ENCODE results near the gene CCDC3. TPM values are rescaled to one million over a fixed set of nuclear protein-coding genes. Genes with fewer than 3 reads are reported as not detected.
"Not testable (repeated sequence)": the region's sequence is repeated elsewhere in the genome, so short reads cannot be mapped to it uniquely, and the experiment has no call there.

The CCDC3 gene
- polyA plus RNA-seq, 10 donors: 11.5 to 67.2 (median 17.5) TPM

DNA sequence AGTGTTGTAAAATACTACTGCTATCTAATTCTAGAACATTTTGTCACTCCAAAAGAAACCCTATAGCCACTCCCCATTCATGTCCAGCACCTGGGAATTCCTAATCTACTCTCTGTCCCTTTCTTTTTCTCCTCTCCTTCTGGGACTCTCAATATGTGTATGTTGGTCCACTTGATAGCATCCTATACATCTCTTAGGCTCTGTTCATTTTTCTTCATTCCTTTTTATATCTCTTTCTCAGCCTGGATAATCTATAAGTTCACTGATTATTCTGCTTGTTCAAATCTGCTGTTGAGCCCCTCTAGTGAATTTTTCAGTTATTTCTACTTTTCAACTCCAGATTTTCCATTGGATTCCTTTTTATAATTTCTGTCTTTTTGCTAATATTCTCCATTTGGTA, 108.6 kb downstream of the CCDC3 start:
- DNase-seq: no peak

DNA sequence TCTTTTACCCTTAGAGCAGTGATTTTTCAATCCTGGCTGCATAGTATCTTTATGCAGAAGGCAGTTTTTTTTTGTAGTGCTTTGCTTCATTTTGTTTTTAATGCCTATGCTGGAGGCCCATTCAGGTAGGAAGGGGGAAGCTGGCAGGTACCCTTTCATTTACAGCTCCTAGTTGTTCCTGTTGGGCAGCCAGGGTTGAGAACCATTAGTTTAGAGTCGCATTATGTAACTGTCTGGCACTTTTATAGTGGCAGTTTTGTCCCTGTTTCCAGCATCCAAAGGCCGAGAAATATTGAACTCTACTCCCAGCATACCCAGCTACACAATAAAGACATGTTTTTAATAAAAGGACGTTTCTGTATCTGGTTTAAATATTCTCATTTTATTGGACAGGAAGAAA, 110.6 kb downstream of the CCDC3 start:
- DNase-seq: no peak

DNA sequence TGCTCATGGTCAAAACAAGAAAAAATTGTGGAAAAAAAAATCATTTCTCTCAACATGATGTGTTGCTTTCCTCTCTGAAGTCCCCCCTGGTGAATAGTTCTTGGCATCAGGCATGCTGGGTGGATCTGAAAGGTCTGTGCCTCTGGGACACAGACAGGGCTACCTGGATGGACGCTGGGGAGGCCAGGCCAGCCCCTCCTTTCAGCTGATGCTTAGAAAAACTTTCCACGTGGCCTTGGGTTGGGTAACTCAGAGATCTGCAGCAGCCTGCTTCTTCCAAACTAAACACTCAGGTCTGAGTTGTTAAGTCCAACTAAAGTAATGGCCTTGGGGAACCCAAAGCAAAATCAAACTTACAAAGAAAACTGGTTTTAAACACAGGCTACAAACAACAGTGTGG, 113.0 kb downstream of the CCDC3 start:
- DNase-seq: no peak

DNA sequence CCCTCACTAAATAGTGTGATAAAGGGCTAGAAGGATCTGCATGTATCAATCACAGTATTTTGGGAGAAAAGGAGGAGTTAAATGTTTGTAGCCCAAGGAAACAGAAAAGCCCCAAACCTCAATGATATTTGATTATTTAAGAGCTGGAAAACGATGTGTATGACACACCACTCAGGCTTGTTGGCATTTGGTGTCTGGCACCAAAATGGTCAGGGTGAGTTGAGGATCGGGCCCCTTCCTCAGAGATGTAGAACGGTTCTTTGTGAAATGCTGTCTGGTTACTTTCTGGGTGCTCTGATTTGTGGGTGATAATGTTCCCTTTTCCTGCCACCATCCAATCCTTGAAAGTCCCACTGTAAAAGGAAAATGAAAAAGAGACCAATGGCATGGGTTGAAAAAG, 113.7 kb downstream of the CCDC3 start:
- DNase-seq: no peak

DNA sequence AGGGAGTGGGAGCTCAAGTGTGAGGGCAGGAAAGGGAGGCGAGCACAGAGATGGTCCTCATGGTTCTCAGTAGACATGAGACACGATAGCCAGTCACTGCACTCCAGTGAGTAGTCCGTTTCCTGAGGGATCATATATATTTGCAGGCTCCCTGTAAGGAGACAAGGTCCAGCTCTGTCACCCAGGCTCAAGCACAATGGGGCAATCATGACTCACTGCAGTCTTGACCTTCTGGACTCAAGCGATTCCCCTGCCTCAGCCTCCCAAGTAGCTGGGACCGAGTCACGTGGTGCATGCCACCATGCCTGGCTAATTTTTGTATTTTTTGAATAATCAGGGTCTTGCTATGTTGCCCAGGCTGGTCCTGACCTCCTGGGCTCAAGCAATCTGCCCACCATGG, 116.7 kb downstream of the CCDC3 start:
- no peak for DNase-seq

DNA sequence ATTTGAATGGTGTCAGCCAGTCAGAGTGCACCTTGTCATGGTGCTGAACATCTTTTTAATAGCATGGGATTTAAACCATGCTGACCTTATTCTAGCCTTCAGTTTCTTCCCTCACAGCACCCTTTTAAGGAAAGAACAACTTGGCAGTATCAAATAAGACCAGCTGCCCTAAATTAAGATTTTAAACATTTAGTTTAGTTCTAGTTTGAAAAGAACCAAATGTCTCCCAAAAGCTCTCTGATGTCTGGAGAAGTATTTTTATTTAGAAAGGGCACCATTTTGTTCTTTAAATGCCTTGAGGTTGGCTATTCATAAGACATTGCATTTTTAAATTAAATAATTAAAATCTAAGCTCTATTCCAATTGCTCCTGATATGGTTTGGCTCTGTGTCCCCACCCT, 121.1 kb downstream of the CCDC3 start:
- no peak for DNase-seq

DNA sequence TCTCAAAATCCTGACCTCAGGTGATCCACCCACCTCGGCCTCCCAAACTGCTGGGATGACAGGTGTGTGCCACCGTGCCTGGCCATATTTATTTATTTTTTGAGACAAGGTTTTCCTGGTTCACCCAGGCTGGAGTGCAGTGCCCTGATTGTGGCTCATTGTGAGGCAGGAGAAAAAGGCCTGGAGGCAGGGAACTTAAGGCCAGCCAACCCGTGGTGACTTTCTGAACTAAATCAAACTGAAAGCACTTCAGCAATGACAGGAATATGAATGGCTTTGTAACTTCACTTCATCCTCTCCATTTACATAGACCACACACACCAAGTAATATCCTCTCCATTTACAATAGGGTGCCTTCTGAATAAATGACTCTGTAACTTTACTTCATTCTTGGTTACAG, 124.4 kb downstream of the CCDC3 start:
- no peak for DNase-seq

DNA sequence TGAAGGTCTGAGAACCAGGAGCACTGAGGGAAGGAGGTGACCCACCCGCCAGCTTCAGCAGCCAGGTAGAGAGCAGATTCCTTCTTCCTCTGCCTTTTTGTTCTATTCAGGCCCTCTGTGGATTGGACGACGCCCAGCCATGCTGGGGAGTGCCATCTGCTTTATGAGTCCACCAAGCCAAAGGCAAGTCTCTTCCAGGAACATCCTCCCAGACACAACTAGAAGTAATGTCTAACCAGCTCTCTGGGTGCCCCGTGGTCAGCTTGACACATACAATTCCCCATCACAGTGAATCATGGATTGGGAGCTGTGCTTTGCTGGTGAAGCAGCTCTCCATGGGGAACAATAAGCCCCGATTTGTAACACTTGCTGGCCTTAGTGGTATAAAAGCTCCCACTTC, 125.2 kb downstream of the CCDC3 start:
- DNase-seq: no peak

DNA sequence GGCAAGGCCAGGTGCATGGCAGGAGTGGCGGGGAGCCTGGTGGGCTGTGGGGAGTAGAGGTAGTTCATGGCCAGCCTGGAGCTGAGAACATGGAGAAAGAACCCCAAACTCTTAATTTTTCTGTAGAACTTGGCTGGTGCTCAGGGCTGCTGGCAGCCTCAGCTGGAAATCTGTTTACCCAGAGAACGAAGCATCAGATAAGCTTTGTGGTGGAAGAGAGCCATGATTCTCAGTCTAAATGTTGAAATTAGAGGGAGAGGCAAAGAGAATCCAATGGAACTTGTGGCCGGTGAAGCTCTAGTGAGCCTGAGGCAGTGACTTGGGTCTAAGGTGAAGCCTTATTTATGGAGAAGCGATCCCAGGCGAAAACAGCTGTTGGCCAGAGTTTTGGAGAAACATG, 126.4 kb downstream of the CCDC3 start:
- no peak for DNase-seq

DNA sequence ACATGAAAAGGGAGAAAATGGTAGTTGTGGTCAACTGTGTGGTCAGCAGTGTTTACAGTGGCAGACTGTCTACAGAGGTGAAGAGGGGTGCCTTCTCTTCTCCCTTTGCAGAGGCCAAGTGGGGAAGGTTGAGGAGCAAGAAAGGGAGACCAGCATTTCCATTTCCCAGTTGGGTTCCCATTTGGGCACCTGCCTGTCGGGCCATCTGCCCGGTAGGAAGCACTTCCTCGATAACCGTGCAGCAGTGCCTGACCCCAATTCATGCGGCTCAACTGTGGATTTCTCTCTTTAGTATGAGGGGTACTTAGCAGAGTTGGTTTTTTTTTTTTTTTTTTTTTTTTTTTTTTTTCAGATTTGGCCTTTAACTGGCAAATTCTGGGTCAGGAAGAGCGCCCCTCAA, 127.0 kb downstream of the CCDC3 start:
- no peak for DNase-seq

DNA sequence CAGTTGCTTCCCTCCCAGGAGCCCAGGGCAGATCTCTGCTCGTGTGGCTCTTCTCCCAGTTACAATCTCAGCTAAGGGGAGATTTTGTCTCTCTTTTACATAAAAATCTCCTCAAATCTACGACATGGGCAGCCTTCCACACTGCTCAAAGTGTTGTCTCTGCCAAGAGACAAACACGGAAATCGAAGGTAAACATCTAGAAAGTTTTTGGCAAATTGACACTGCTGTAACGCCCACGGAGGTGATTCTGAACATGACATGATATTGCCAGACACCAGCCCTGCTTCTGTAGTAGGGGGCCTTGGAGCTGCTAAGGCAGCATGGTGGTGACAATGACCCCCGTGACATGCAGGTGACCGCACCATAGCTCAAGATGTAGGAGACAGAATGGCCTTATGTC, 128.3 kb downstream of the CCDC3 start:
- DNase-seq: no peak

DNA sequence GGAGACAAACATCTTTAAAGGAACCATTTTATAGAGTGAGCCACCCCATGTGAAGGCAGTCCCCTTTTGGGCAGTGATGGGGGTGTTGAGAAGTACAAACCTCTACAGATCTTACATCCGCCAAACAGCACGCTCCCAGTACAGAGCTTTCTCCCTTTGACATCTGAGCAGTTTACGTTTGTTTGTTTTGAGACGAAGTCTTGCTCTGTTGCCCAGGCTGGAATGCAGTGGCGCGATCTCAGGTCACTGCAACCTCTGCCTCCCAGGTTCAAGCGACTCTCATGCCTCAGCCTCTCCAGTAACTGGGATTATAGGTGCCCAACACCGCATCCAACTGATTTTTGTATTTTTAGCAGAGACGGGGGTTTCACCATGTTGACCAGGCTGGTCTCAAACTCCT, 128.9 kb downstream of the CCDC3 start:
- DNase-seq: no peak

DNA sequence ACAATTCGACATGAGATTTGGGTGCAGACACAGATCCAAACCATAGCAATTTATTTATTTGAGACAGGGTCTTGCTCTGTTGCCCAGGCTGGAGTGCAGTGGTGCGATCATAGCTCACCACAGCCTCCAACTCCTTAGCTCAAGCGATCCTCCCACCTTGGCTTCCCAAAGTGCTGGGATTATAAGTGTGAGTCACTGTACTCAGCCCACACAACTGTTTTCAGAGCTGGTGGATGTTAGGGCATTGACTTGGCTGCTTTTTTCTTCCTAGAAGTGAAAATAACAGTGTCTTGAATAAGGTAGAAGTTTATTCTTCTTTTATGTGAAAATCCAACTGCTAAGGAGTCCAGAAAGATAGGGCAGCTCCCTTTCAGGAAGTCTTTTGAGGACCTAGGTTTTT, 132.1 kb downstream of the CCDC3 start:
- DNase-seq: no peak

DNA sequence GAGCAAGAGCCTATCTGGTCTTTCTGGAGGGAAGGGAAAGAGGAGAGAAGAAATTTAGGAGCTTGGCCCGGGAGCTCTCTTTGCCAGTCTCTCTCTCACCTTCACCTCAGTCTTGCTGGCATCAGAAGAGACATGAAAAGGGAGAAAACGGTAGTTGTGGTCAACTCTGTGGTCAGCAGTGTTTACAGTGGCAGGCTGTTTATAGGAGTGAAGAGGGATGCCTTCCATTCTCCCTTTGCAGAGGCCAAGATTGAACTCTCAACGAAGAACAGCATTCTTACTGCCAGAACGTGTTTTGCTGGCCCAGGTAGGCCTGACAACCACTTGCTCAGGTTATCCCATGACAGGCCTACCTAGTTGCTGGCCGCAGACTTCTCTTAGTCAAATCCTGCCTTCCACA, 133.3 kb downstream of the CCDC3 start:
- DNase-seq: no peak

DNA sequence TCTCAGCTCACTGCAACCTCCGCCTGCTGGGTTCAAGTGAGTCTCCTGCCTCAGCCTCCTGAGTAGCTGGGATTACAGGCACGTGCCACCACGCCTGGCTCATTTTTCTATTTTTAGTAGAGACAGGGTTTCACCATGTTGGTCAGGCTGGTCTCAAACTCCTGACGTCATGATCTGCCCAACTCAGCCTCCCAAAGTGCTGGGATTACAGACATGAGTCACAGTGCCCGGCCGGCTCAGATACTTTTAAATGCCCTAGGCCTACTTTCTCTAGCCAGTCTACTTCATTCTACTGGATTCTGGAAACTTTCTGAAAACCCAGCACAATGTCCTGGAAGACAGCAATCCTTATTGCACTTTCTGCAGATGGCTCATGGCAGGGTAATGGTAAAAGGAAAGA, 136.0 kb downstream of the CCDC3 start:
- DNase-seq: not testable (repeated sequence)

DNA sequence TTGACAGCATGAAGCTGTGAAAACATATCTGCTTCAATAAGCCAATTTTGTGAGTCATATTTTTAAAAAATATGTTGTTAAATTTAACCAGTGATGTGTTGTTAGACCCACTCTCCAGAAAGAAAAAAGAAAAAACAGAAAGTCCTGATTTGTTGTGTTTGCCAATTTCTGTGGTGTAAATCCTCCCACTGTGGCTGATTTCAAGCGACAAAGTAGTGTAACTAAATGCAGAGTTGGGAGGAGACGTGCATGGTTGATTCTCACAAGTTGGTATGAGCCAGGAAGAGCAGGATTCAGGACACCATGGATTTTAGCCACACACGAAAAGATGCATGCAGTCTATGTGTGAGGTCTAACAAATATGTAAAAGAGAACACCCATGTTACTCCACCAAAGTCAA, 139.1 kb downstream of the CCDC3 start:
- DNase-seq: no peak

DNA sequence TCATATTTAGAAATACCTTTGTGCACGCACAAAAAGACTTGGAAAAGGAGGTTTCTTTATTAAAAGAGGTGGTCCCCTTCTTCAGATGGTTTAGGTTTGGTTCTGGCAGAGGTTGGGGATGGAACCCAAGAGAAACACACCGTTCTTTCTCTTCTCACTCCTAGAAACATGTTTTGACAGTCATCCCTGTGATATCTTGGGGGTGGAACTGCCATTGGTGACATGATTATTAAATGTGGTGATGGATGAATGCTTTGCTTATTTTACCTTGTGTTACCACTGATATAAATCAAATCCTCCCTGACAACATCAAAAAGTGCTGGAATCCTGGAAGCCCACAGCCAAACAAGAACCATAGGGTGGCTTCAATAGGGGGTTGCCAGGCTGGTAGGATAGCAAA, 146.5 kb downstream of the CCDC3 start:
- no peak for DNase-seq

DNA sequence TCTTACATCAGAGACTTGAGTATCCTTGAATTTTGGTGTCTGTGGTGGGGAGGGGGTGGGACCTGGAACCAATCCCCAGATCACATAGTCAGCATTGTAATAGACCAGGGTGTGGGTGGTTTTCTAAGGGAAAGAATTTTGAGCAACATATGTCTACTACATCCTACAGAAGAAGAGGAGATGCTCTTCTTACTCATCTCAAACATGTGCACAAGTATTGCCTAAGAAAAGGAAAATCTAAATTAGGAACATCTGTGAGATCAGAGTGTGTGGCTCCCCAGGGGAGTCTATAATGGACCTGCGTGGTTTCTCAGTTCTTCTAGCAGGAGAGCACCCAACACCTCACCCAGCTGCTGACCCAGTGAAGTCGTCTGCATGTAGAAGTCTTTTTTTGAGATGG, 148.8 kb downstream of the CCDC3 start:
- DNase-seq: peak in 1 of 3 donors; percentile 25

DNA sequence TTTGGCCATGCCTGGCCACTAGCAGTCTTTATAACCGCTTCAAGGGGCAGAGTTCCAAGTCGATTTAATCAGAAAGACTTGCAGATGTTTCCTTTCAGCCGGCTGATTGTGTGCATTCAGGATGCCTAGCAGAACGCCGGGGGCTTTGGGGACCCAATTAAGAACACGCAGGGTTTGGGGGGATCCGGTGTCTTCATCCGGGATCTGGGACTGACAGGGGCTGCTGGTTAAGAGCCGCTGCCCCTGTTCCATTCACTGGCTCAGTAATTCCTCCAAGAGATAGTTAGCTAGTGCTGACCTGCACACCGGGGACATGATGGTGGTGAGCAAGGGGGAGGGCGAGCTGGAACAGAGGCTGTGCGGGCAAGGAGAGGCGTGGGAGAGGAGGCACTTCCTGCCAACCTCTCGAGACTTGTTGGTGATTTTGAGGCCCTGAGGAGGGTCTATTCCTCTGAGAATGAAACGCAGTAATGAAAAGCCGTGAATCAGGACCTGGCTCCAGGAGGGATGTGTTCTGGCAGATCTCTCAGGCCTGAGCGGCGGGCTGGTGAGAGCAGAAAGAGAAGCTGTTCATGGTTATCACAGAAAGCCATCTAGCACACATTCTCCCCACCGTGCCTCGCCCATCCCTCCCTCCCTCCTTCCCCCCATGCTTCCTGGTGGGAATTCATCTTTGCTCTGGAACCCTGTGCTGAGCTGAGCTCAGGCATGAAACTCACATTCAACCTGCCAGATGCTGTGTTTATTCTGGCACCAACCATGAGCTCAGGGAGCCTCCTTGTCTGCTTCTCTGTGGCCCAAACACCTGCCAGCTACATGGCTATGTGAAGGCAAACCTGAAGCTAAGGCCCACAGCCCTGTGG, 152.0 kb downstream of the CCDC3 start:
- peak in 2 of 3 donors; percentile 56 to 81 for DNase-seq

DNA sequence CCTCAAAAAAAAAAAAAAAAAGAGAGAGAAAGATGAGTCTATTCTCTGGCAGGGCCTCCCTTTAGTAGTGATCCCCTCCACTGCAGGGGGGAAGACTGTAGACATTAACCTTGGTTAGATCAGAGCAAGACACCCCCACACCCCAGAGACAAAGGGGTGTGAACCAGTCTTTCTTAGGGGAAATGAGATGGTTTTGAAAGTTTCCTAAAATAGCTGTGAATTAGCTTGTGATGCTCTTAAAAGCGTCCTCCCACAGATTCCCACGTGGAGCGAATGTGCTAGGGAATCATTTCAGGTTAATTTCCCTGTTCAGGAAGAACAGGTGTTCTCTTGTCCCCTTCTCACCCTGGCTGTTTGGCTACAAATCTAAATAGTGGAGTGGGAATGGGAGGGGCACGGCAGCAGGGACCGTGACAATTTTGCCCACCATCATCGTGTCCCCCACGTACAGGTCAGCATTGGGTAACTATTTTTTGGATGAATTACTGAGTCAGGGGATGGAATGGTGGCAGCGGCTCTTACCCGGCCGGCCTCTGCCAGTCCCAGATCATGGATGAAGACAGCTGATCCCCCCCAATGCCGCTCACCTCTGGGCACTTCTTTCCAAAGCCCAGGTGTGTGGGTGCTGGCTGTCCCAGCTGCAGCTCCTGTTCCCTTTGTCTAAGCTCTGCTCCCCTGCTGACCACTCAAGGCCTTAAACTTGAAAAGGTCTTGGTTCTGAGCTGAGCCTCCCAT, 152.9 kb downstream of the CCDC3 start:
- DNase-seq: no peak

DNA sequence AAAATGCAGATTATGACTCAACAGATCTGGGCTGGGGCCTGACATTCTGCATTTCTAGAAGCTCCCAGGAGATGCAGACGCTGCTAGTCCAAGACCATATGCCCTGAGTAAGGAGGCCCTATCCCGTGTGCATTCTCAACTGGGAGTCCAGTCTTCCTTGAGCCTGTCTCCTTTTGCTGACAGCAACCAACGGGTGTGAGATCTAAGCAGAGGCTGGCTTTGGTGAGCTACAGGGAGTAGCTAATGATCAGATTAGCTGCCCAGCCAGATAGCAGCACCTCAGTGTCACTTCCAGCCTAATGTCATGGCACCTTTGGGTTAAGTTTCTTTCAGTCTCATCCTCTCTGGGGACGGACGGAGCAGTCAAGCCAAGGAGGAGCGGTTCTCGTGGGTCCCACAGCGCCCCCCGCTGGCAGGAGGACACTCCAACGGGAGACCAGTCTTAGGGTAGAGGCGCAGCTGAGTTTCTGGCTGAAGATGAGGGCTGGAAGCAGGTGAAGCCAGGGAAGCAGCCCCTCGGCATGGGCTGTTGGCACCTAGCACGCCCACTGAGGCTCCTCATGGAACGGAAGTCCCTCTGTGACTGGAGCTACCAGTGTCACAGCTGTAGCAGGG, 154.0 kb downstream of the CCDC3 start:
- no peak for DNase-seq

DNA sequence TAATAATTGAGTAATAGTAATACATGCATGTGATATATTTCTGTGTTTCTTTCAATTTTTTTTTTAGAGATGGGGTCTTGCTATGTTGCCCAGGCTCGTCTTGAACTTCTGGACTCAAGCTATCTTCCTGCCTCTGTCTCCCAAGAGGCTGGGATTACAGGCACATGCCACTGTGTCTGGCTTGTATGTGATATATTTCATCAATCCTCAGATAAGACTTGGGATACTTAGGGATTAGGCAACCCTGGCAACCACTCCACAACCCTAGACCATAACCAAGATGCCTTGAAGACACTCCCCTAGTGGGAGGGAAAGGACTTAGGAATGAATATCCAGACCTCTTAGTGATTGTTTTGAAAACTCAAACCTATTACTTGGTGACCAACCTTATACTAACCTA, 154.8 kb downstream of the CCDC3 start:
- no peak for DNase-seq
